Naive thymus-derived CD8-positive, alpha-beta T cell (primary cell): ENCODE results near the gene KCNT2. TPM values are rescaled to one million over a fixed set of nuclear protein-coding genes. Genes with fewer than 3 reads are reported as not detected.
"Not testable (repeated sequence)": the region's sequence is repeated elsewhere in the genome, so short reads cannot be mapped to it uniquely, and the experiment has no call there.

Source experiments
- ATAC-seq, 2 donors: fragments of 150-1000 bp; cut with Tn5 transposase in 1 of 2; sonication (Bioruptor Pico), chemical (Tn5 transposase) in 1 of 2; 1 replicate in 1 of 2; 2 replicates in 1 of 2; pipeline ENCODE4 v1.10.0; 2021; ENCODE audit warnings: mild to moderate bottlenecking in 2 of 2, moderate library complexity in 2 of 2
- POLR2A ChIA-PET: fragments of 350-600 bp; sonication (Branson Sonifier 250); formaldehyde crosslinking; loops from one replicate; lab custom pipeline; 2021; ENCODE audit warnings: antibody characterized with exemption; lab: Charles Lee
- DNase-seq, 10 donors: peaks; one replicate each; pipeline versions ENCODE4 v3.0.0 to v3.0.0-alpha.2; 2020 to 2022
- H3K27ac Mint-ChIP-seq, 10 donors: one replicate each; pipeline ENCODE4 v1.8.0; 2020 to 2022; ENCODE audit warnings: mild to moderate bottlenecking in 10 of 10, mixed read lengths in 10 of 10, moderate library complexity in 4 of 10, inconsistent platforms in 1 of 10
- H3K27me3 Mint-ChIP-seq, 5 donors: one replicate each; pipeline ENCODE4 v1.8.0; 2021 to 2022; ENCODE audit warnings: mixed read lengths in 5 of 5
- H3K36me3 Mint-ChIP-seq, 3 donors: one replicate each; pipeline ENCODE4 v1.8.0; 2020 to 2022; ENCODE audit warnings: mixed read lengths in 3 of 3, mild to moderate bottlenecking in 2 of 3, inconsistent platforms in 1 of 3
- H3K4me1 Mint-ChIP-seq, 4 donors: one replicate each; pipeline ENCODE4 v1.8.0; 2021 to 2022; ENCODE audit warnings: mixed read lengths in 4 of 4
- H3K4me3 Mint-ChIP-seq, 10 donors: one replicate each; pipeline ENCODE4 v1.8.0; 2020 to 2022; ENCODE audit warnings: mild to moderate bottlenecking in 10 of 10, mixed read lengths in 10 of 10, moderate library complexity in 6 of 10, inconsistent platforms in 1 of 10
- H3K9me3 Mint-ChIP-seq, 9 donors: one replicate each; pipeline ENCODE4 v1.8.0; 2020 to 2022; ENCODE audit warnings: mixed read lengths in 9 of 9, mild to moderate bottlenecking in 3 of 9, inconsistent platforms in 1 of 9, moderate library complexity in 1 of 9
- polyA plus RNA-seq, 3 donors: library from polyadenylated mRNA; unstranded; fragments of 300-500 nt; fragmentation: Illumina TruSeq; gene quantifications; one replicate each; pipeline ENCODE4 v1.2.3, GENCODE V29; 2021
- total RNA-seq, 8 experiments: library from RNA in 2 of 8; stranded (reverse) in 2 of 8; gene quantifications; one replicate each; pipeline ENCODE4 v1.2.3 and lab custom pipeline; 2021 to 2026

The KCNT2 gene
- total RNA-seq (not detected), polyA plus RNA-seq (not detected), total RNA-seq (lab: John Stamatoyannopoulos, UW) (0 reads per million in 6 experiments)

GRCh38 chr1:196608390-196609369 is at the start of gene KCNT2:
TSS of gene KCNT2 (minus strand) at chr1:196608440. CDS start at chr1:196608309, 131 bp downstream.
- no peak within 1 kb of the TSS for H3K27ac Mint-ChIP-seq
- H3K4me1 Mint-ChIP-seq: peaks cover 5 to 8% (median 8%) of the 10 kb centered on the region in 4 donors
- ATAC-seq (no peak), DNase-seq (no peak)
- H3K4me3 Mint-ChIP-seq: peak within 1 kb of the TSS in 6 of 10 donors; percentile 27 to 51 (median 38)
- peaks cover 0 to 5% (median 5%) of the 10 kb centered on the region in 3 donors for H3K36me3 Mint-ChIP-seq
- peaks cover 0 to 10% (median 2%) of the 10 kb centered on the region in 9 donors for H3K9me3 Mint-ChIP-seq
- POLR2A ChIA-PET: interaction anchor here (0.5 kb wide), 1 partner anchor 713 kb away, joined by 3 read pairs; no protein-coding TSS in a partner anchor
- H3K27me3 Mint-ChIP-seq: peaks cover 17 to 52% (median 33%) of the 10 kb centered on the region in 5 donors

GRCh38 chr1:196655494-196655893 is 47.3 kb upstream of the KCNT2 start:
- POLR2A ChIA-PET: no interaction called here
- DNase-seq (no peak), ATAC-seq (no peak)
- Mint-ChIP-seq H3K27ac (no peak overlapping the region), H3K4me1 (peaks cover 0 to 13% (median 10%) of the 10 kb centered on the region in 4 donors), H3K36me3 (no peaks in the 10 kb centered on the region), H3K9me3 (no peaks in the 10 kb centered on the region), H3K27me3 (no peaks in the 10 kb centered on the region), H3K4me3 (no peak overlapping the region)

- H3K9me3 Mint-ChIP-seq: no peaks in the 10 kb centered on the region
- no peaks in the 10 kb centered on the region for H3K27me3 Mint-ChIP-seq
- peaks cover 0 to 13% (median 10%) of the 10 kb centered on the region in 4 donors for H3K4me1 Mint-ChIP-seq
- H3K36me3 Mint-ChIP-seq: no peaks in the 10 kb centered on the region
- ATAC-seq (no peak), DNase-seq (no peak)
- POLR2A ChIA-PET: no interaction called here
- no peak overlapping the region for H3K4me3 Mint-ChIP-seq
- H3K27ac Mint-ChIP-seq: no peak overlapping the region
These were observed 46.8 kb upstream of the KCNT2 start for GRCh38 chr1:196655071-196655470.

GRCh38 chr1:196654271-196654670 is 46.0 kb upstream of the KCNT2 start:
- H3K4me3 Mint-ChIP-seq: no peak overlapping the region
- no peak overlapping the region for H3K27ac Mint-ChIP-seq
- H3K9me3 Mint-ChIP-seq: no peaks in the 10 kb centered on the region

GRCh38 chr1:196651637-196652215 is 43.5 kb upstream of the KCNT2 start, which contains the start of gene CFH:
TSS of gene CFH (plus strand) at chr1:196652043. CDS start at chr1:196652118, 75 bp downstream.
- Mint-ChIP-seq H3K9me3 (no peaks in the 10 kb centered on the region), H3K36me3 (no peaks in the 10 kb centered on the region), H3K4me3 (peak within 1 kb of the TSS in 4 of 10 donors; percentile 15 to 57 (median 26)), H3K27ac (peak within 1 kb of the TSS in 1 of 10 donors; percentile 1), H3K4me1 (peaks cover 0 to 13% (median 10%) of the 10 kb centered on the region in 4 donors), H3K27me3 (peaks cover 0 to 2% (median 0%) of the 10 kb centered on the region in 5 donors)
- POLR2A ChIA-PET: no interaction called here
- DNase-seq (peak in 1 of 10 donors; percentile 10), ATAC-seq (no peak)

More at GRCh38 chr1:196654271-196654670, 46.0 kb upstream of the KCNT2 start:
- ATAC-seq (no peak), DNase-seq (no peak)
- H3K27me3 Mint-ChIP-seq: peaks cover 0 to 2% (median 0%) of the 10 kb centered on the region in 5 donors
- POLR2A ChIA-PET: no interaction called here
- peaks cover 0 to 13% (median 10%) of the 10 kb centered on the region in 4 donors for H3K4me1 Mint-ChIP-seq
- no peaks in the 10 kb centered on the region for H3K36me3 Mint-ChIP-seq

- Mint-ChIP-seq H3K27me3 (peaks cover 0 to 2% (median 0%) of the 10 kb centered on the region in 5 donors), H3K27ac (no peak overlapping the region)
These were observed 42.8 kb upstream of the KCNT2 start for GRCh38 chr1:196651079-196651478.

GRCh38 chr1:196650403-196650802 is 42.2 kb upstream of the KCNT2 start:
- H3K36me3 Mint-ChIP-seq: no peaks in the 10 kb centered on the region

More at GRCh38 chr1:196651079-196651478, 42.8 kb upstream of the KCNT2 start:
- Mint-ChIP-seq H3K36me3 (no peaks in the 10 kb centered on the region), H3K4me3 (no peak overlapping the region), H3K4me1 (peaks cover 0 to 13% (median 10%) of the 10 kb centered on the region in 4 donors), H3K9me3 (no peaks in the 10 kb centered on the region)
- no peak for DNase-seq
- no peak for ATAC-seq
- POLR2A ChIA-PET: no interaction called here

GRCh38 chr1:196649990-196650389 is 41.8 kb upstream of the KCNT2 start:
- POLR2A ChIA-PET: no interaction called here
- ATAC-seq: no peak
- Mint-ChIP-seq H3K36me3 (no peaks in the 10 kb centered on the region), H3K9me3 (no peaks in the 10 kb centered on the region), H3K27me3 (peaks cover 0 to 2% (median 0%) of the 10 kb centered on the region in 5 donors), H3K4me3 (no peak overlapping the region), H3K4me1 (peaks cover 0 to 13% (median 10%) of the 10 kb centered on the region in 4 donors), H3K27ac (no peak overlapping the region)
- DNase-seq: no peak

More at GRCh38 chr1:196650403-196650802, 42.2 kb upstream of the KCNT2 start:
- H3K27me3 Mint-ChIP-seq: peaks cover 0 to 2% (median 0%) of the 10 kb centered on the region in 5 donors
- no peak overlapping the region for H3K27ac Mint-ChIP-seq
- no peak overlapping the region for H3K4me3 Mint-ChIP-seq
- ATAC-seq: no peak
- peaks cover 0 to 13% (median 10%) of the 10 kb centered on the region in 4 donors for H3K4me1 Mint-ChIP-seq
- no peak for DNase-seq
- POLR2A ChIA-PET: no interaction called here
- no peaks in the 10 kb centered on the region for H3K9me3 Mint-ChIP-seq

GRCh38 chr1:196640976-196641375 is 32.7 kb upstream of the KCNT2 start:
- DNase-seq (no peak), ATAC-seq (no peak)
- H3K27ac Mint-ChIP-seq: no peak overlapping the region
- H3K36me3 Mint-ChIP-seq: no peaks in the 10 kb centered on the region
- H3K4me3 Mint-ChIP-seq: no peak overlapping the region
- H3K4me1 Mint-ChIP-seq: no peaks in the 10 kb centered on the region
- peaks cover 0 to 1% (median 0%) of the 10 kb centered on the region in 9 donors for H3K9me3 Mint-ChIP-seq
- H3K27me3 Mint-ChIP-seq: peaks cover 0 to 2% (median 0%) of the 10 kb centered on the region in 5 donors
- POLR2A ChIA-PET: no interaction called here

- not testable (repeated sequence) for H3K4me3 Mint-ChIP-seq
- H3K9me3 Mint-ChIP-seq: peaks cover 0 to 11% (median 0%) of the 10 kb centered on the region in 9 donors
These were observed 31.1 kb upstream of the KCNT2 start for GRCh38 chr1:196639291-196639690.

GRCh38 chr1:196638466-196638865 is 30.2 kb upstream of the KCNT2 start:
- Mint-ChIP-seq H3K4me1 (no peaks in the 10 kb centered on the region), H3K9me3 (peaks cover 0 to 16% (median 0%) of the 10 kb centered on the region in 9 donors), H3K27me3 (peaks cover 0 to 3% (median 0%) of the 10 kb centered on the region in 5 donors), H3K4me3 (no peak overlapping the region), H3K36me3 (no peaks in the 10 kb centered on the region), H3K27ac (no peak overlapping the region)
- DNase-seq: no peak
- no peak for ATAC-seq
- POLR2A ChIA-PET: no interaction called here

More at GRCh38 chr1:196639291-196639690, 31.1 kb upstream of the KCNT2 start:
- POLR2A ChIA-PET, DNase-seq, ATAC-seq, H3K4me1 Mint-ChIP-seq, H3K27ac Mint-ChIP-seq, H3K36me3 Mint-ChIP-seq, H3K27me3 Mint-ChIP-seq: not testable (repeated sequence)

GRCh38 chr1:196637606-196638005 is 29.4 kb upstream of the KCNT2 start:
- Mint-ChIP-seq H3K27me3 (peaks cover 0 to 3% (median 0%) of the 10 kb centered on the region in 5 donors), H3K36me3 (no peaks in the 10 kb centered on the region), H3K9me3 (peaks cover 0 to 16% (median 0%) of the 10 kb centered on the region in 9 donors), H3K4me3 (no peak overlapping the region), H3K27ac (no peak overlapping the region), H3K4me1 (no peaks in the 10 kb centered on the region)
- ATAC-seq (no peak), DNase-seq (no peak)
- POLR2A ChIA-PET: no interaction called here
